K562 (cell line): ENCODE measurements around the gene RNF223. TPM values are rescaled to one million over a fixed set of nuclear protein-coding genes. Genes with fewer than 3 reads are reported as not detected.

Experiments
- ERF ChIP-seq: fragments of 450-650 bp; formaldehyde crosslinking; IDR thresholded peaks from 2 replicates; pipeline ENCODE4 v1.4.0; 2020; ENCODE audit warnings: mild to moderate bottlenecking, mixed read lengths
- HMGN3 ChIP-seq: IDR thresholded peaks from 2 replicates; pipeline ENCODE4 v1.6.1; 2011; ENCODE audit warnings: borderline replicate concordance, low read depth, mild to moderate bottlenecking, mixed read lengths, low read length; ENCODE audit not compliant: insufficient read length; ENCODE audit errors: extremely low read depth
- IRF2 ChIP-seq: sonication (generic); formaldehyde crosslinking; IDR thresholded peaks from 2 replicates; pipeline ENCODE4 v1.8.1; 2022; ENCODE audit warnings: mild to moderate bottlenecking, missing genetic modification reagents
- KDM5B ChIP-seq: fragments of 200-600 bp; sonication (generic); IDR thresholded peaks from 2 replicates; pipeline ENCODE4 v1.6.1; 2012; ENCODE audit warnings: low read depth, mild to moderate bottlenecking, moderate library complexity, low read length, control low read depth, inconsistent platforms; ENCODE audit not compliant: insufficient replicate concordance
- NBN ChIP-seq: fragments of 450-650 bp; IDR thresholded peaks from 2 replicates; pipeline ENCODE4 v1.6.1; 2016; ENCODE audit warnings: low read depth, mild to moderate bottlenecking
- PHF8 ChIP-seq: fragments of 200-600 bp; sonication (generic); IDR thresholded peaks from 2 replicates; pipeline ENCODE4 v1.6.1; 2012; ENCODE audit warnings: mixed run types, mild to moderate bottlenecking, inconsistent platforms, low read length, moderate library complexity, borderline replicate concordance
- SMAD3 ChIP-seq: fragments of 450-650 bp; formaldehyde crosslinking; conservative IDR thresholded peaks from 2 replicates; pipeline ENCODE4 v1.4.0; 2020; ENCODE audit warnings: mild to moderate bottlenecking
- TCF7L2 ChIP-seq: fragments of 150-350 bp; IDR thresholded peaks from 2 replicates; pipeline ENCODE4 v1.6.1; 2016; ENCODE audit warnings: low read depth, mild to moderate bottlenecking, low read length, moderate library complexity
- polyA plus RNA-seq, 8 experiments: library from polyadenylated mRNA; depleted of rRNA in 4 of 8; stranded (reverse) in 5 of 8; unstranded in 3 of 8; fragments of >200 nt; fragmentation: Nextera tagmentation in 2 of 8; fragmentation: Illumina TruSeq in 1 of 8; extraction: Ambion mirVana in 2 of 8; extraction: Trizol in 1 of 8; gene quantifications; 2 replicates each; pipeline versions ENCODE4 v1.2.1 to v1.2.3, GENCODE V29; 2011 to 2014; ENCODE audit warnings: inconsistent platforms in 1 of 8, missing spikeins in 1 of 8
- total RNA-seq, 7 experiments: library from RNA; depleted of rRNA in 6 of 7; stranded (reverse); fragments of >200 nt in 6 of 7; fragmentation: Illumina TruSeq in 2 of 7; extraction: Trizol in 2 of 7; gene quantifications; 2 replicates each; pipeline versions ENCODE4 v1.2.1 to v1.2.3, GENCODE V29; 2011 to 2021; ENCODE audit warnings: low replicate concordance in 1 of 7
- TF ChIP-seq, protein P1 (sequence below): fragments of 450-650 bp; IDR thresholded peaks from 2 replicates; pipeline ENCODE4 v1.6.1; 2014; ENCODE audit warnings: low read depth, mild to moderate bottlenecking, moderate library complexity, borderline replicate concordance
- TF ChIP-seq, protein P2 (sequence below): fragments of 250-450 bp; sonication (Bioruptor Pico); IDR thresholded peaks from 2 replicates; pipeline ENCODE4 v1.4.0; 2020
- TF ChIP-seq, protein P3 (sequence below): fragments of 450-650 bp; IDR thresholded peaks from 2 replicates; pipeline ENCODE4 v1.6.1; 2017; ENCODE audit warnings: antibody characterized with exemption
- TF ChIP-seq, protein P4 (sequence below): sonication (generic); formaldehyde crosslinking; IDR thresholded peaks from 2 replicates; pipeline ENCODE4 v1.8.1; 2022; ENCODE audit warnings: missing genetic modification reagents
- TF ChIP-seq, protein P5 (sequence below): fragments of 150-350 bp; conservative IDR thresholded peaks from 2 replicates; pipeline ENCODE4 v1.6.1; 2014; ENCODE audit warnings: low read length
- TF ChIP-seq, protein P6 (sequence below): fragments of 250-450 bp; sonication (Bioruptor Pico); IDR thresholded peaks from 2 replicates; pipeline ENCODE4 v1.5.0; 2021; ENCODE audit warnings: mild to moderate bottlenecking, moderate library complexity

Gene RNF223
- total and polyA plus RNA-seq, 9 of the 15 experiments (the other 6 are each of a cell fraction or from before 2014, with no cell fraction given): 0.04 to 0.32 TPM; not detected in 7

DNA sequence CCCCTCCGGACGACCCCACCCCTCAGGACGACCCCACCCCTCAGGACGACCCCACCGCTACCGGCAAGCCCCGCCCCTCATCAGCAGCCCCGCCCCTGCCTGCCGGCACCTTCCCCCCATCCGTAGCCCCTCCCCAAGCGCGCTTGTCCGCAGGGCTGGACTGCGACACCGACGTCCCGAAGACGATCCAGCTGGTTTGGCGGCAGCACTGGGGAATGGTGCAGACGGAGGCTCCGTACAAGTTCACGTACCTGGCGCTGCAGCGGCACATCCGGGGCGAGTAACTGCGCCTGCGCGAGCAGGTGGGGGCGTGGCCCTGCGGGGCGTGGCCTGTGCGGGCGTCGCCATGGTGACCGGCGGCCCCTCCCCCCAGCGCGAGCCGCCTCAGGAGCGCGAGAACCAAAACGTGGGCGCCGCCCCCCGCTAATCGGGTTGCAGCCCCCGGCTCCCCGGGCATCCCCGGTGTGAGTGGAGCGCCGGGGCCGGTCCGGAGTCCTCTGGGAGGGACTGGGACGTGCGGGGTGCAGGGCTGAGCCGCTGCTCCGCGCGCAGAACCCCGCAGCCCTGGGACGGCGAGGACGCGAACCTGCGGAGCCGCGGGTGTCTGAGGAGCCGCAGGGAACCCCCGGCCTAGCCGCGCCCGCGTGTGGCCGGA, 4.9 kb downstream of the RNF223 start (continued):
- TF ChIP-seq, protein P1, sequence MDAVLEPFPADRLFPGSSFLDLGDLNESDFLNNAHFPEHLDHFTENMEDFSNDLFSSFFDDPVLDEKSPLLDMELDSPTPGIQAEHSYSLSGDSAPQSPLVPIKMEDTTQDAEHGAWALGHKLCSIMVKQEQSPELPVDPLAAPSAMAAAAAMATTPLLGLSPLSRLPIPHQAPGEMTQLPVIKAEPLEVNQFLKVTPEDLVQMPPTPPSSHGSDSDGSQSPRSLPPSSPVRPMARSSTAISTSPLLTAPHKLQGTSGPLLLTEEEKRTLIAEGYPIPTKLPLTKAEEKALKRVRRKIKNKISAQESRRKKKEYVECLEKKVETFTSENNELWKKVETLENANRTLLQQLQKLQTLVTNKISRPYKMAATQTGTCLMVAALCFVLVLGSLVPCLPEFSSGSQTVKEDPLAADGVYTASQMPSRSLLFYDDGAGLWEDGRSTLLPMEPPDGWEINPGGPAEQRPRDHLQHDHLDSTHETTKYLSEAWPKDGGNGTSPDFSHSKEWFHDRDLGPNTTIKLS: no peak
- TF ChIP-seq HMGN3 (peak; percentile 36), KDM5B (no peak), ERF (CRISPR knock-in tag) (peak; percentile 71; the same call in 1 of the 2 replicates), SMAD3 (no peak), NBN (no peak), TCF7L2 (no peak), IRF2 (CRISPR knock-in tag) (no peak), PHF8 (peak; percentile 41; the same call in 1 of the 2 replicates)
- TF ChIP-seq, protein P2, sequence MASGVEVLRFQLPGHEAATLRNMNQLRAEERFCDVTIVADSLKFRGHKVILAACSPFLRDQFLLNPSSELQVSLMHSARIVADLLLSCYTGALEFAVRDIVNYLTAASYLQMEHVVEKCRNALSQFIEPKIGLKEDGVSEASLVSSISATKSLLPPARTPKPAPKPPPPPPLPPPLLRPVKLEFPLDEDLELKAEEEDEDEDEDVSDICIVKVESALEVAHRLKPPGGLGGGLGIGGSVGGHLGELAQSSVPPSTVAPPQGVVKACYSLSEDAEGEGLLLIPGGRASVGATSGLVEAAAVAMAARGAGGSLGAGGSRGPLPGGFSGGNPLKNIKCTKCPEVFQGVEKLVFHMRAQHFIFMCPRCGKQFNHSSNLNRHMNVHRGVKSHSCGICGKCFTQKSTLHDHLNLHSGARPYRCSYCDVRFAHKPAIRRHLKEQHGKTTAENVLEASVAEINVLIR (CRISPR knock-in tag): no peak
- TF ChIP-seq, protein P3, sequence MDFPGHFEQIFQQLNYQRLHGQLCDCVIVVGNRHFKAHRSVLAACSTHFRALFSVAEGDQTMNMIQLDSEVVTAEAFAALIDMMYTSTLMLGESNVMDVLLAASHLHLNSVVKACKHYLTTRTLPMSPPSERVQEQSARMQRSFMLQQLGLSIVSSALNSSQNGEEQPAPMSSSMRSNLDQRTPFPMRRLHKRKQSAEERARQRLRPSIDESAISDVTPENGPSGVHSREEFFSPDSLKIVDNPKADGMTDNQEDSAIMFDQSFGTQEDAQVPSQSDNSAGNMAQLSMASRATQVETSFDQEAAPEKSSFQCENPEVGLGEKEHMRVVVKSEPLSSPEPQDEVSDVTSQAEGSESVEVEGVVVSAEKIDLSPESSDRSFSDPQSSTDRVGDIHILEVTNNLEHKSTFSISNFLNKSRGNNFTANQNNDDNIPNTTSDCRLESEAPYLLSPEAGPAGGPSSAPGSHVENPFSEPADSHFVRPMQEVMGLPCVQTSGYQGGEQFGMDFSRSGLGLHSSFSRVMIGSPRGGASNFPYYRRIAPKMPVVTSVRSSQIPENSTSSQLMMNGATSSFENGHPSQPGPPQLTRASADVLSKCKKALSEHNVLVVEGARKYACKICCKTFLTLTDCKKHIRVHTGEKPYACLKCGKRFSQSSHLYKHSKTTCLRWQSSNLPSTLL: no peak
- TF ChIP-seq, protein P4, sequence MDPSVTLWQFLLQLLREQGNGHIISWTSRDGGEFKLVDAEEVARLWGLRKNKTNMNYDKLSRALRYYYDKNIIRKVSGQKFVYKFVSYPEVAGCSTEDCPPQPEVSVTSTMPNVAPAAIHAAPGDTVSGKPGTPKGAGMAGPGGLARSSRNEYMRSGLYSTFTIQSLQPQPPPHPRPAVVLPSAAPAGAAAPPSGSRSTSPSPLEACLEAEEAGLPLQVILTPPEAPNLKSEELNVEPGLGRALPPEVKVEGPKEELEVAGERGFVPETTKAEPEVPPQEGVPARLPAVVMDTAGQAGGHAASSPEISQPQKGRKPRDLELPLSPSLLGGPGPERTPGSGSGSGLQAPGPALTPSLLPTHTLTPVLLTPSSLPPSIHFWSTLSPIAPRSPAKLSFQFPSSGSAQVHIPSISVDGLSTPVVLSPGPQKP (CRISPR knock-in tag): no peak
- TF ChIP-seq, protein P5, sequence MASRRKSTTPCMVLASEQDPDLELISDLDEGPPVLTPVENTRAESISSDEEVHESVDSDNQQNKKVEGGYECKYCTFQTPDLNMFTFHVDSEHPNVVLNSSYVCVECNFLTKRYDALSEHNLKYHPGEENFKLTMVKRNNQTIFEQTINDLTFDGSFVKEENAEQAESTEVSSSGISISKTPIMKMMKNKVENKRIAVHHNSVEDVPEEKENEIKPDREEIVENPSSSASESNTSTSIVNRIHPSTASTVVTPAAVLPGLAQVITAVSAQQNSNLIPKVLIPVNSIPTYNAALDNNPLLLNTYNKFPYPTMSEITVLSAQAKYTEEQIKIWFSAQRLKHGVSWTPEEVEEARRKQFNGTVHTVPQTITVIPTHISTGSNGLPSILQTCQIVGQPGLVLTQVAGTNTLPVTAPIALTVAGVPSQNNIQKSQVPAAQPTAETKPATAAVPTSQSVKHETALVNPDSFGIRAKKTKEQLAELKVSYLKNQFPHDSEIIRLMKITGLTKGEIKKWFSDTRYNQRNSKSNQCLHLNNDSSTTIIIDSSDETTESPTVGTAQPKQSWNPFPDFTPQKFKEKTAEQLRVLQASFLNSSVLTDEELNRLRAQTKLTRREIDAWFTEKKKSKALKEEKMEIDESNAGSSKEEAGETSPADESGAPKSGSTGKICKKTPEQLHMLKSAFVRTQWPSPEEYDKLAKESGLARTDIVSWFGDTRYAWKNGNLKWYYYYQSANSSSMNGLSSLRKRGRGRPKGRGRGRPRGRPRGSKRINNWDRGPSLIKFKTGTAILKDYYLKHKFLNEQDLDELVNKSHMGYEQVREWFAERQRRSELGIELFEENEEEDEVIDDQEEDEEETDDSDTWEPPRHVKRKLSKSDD: 0 out of 2 replicates have a peak, but pooled peaks have one; percentile 42
- TF ChIP-seq, protein P6, sequence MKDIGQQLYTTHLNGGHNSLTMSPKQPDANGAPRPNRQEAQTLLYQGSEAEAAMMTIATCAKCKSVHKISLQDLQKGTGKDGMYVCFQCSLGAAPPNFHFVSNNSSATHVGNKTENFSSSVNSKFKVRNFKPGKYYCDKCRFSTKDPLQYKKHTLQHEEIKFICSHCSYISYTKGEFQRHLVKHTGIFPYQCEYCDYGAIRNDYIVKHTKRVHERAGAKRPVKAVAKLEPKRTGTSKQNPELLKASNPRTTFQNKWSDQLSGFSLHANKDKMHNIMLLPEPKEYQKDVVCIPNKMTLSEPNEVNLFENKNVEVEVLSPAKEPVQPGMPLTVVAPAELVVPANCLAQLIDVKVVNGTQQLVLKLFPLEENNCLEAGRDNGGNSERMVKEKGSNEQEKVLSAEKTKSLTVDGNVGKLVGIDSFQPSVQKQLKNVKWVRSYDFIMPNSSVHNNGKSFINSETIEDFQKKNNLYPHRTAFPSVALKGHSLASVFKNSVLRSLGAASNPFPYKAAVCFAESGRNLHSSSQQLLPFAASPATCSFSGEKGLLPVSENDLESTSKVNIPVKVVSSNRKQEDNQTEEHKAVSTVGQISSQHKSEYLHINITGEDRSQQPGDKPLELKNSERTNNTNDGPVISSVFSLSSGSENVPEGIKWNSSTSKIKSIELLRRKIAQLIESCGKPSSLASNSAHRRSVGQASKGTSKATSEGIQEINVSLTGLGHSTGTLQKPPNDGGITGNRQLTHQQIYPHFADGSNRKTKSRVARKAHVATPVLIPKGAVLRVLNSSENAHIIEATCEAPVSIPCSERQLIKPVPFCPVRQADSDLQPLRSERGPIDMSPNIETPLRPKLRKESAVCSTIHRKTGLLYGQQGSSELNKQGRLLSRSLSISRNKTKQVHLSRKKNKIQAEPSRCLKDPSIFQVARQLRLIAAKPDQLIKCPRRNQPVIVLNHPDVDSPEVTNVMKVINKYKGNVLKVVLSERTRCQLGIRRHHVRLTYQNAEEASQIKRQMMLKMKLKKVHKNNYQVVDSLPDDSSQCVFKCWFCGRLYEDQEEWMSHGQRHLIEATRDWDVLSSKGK (CRISPR knock-in tag): no peak
